GM12878 (cell line): ENCODE results near the gene NUDT13.

Source experiments
- BCL11A ChIP-seq: IDR thresholded peaks from 2 replicates; pipeline ENCODE4 v1.6.1; 2011; ENCODE audit warnings: low read depth, low read length
- CEBPB ChIP-seq, 2 experiments: fragments of 150-350 bp in 1 of 2; IDR thresholded peaks; 2 replicates each; pipeline ENCODE4 v1.6.1; 2012 to 2014; ENCODE audit warnings: low read depth in 2 of 2, low read length in 2 of 2, borderline replicate concordance in 1 of 2, inconsistent platforms in 1 of 2
- MTA3 ChIP-seq: IDR thresholded peaks from 2 replicates; pipeline ENCODE4 v1.6.1; 2012; ENCODE audit warnings: low read length, inconsistent platforms, borderline replicate concordance
- POLR2AphosphoS5 ChIP-seq: IDR thresholded peaks from 2 replicates; pipeline ENCODE4 v1.6.1; 2011; ENCODE audit warnings: mild to moderate bottlenecking, low read length, inconsistent platforms
- RBBP5 ChIP-seq: fragments of 200-600 bp; sonication (generic); conservative IDR thresholded peaks from 2 replicates; pipeline ENCODE4 v1.6.1; 2016
- REST ChIP-seq: IDR thresholded peaks from 2 replicates; pipeline ENCODE4 v1.6.1; 2012; ENCODE audit warnings: mild to moderate bottlenecking, low read depth, low read length
- SUZ12 ChIP-seq: fragments of 200-600 bp; sonication (generic); IDR thresholded peaks from one replicate; pipeline ENCODE4 v1.6.1; 2018; ENCODE audit warnings: antibody characterized with exemption, mild to moderate bottlenecking; ENCODE audit not compliant: unreplicated experiment
- USF2 ChIP-seq: IDR thresholded peaks from 2 replicates; pipeline ENCODE4 v1.6.1; 2011; ENCODE audit warnings: low read depth, low read length, improper control_type of control experiment, borderline replicate concordance
- ZNF274 ChIP-seq: IDR thresholded peaks from one replicate; pipeline ENCODE4 v1.8.0; 2011; ENCODE audit not compliant: insufficient read length, insufficient read depth

GRCh38 chr10:73119457-73119856 lies 9.2 kb downstream of the NUDT13 start:
- no peak for TF ChIP-seq ZNF274
- TF ChIP-seq RBBP5, result no peak
- no peak for TF ChIP-seq SUZ12
- no peak for TF ChIP-seq REST
- TF ChIP-seq BCL11A, result no peak
- TF ChIP-seq USF2, result no peak
- TF ChIP-seq POLR2AphosphoS5, result no peak
- no peak for TF ChIP-seq CEBPB (IDR thresholded peaks at IDR 0.05; ENCODE audit: borderline replicate concordance in 1 of 2, low read depth in 2 of 2, low read length in 2 of 2)
- TF ChIP-seq MTA3, result no peak
